ENCODE measurements around the gene EPHA3.

The EPHA3 gene

DNA sequence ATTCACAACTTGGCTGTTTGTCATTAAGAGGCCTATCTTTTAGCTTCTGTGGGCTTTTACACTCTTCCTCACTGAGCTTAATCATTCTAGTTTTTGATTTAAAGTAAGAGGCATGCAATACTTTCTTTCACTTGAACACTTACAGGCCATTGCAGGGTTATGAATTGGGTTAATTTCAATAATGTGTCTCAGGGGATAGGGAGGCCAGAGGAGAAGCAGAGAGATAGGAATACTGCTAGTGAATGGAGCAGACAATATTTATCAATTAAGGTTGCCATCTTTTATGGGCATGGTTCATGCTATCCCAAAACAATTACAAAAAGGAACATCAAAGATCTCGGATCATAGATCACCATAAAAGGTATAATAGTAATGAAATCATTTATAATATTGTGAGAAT lies 189.8 kb downstream of the EPHA3 start:
- DNase-seq (ENCODE audit: low read depth), result no peak
- TF ChIP-seq CTCF (IDR thresholded peaks at IDR 0.05; ENCODE audit: control insufficient read depth, insufficient read depth, low read depth, low read length, missing control alignments), result no peak

DNA sequence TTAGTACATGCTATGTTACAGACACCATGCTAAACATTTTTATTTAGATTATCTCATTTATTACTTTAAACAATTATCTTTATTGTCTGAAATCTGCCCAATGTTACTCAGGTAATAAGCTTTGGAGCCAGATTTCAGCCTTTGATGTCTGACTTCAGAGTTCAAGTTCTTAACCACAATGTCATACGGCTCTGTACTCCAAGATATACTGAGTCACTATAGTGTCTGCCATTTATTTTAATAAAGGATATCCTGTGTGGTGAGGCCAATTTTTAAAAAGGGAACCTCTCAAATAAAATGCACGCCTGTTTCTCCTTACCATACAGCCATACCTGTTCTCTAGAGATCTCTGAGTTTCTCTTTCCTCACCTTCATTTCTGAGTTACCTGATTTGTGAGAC lies 193.1 kb downstream of the EPHA3 start:
- DNase-seq (ENCODE audit: low read depth), result no peak
- TF ChIP-seq CTCF (IDR thresholded peaks at IDR 0.05; ENCODE audit: control insufficient read depth, insufficient read depth, low read depth, low read length, missing control alignments), result no peak
- H3K4me3 ChIP-seq (ENCODE audit: control insufficient read depth, low read depth, low read length), result no peak overlapping the region

More for the DNA sequence above, 189.8 kb downstream of the EPHA3 start:
- H3K4me3 ChIP-seq (ENCODE audit: control insufficient read depth, low read depth, low read length), result no peak overlapping the region

DNA sequence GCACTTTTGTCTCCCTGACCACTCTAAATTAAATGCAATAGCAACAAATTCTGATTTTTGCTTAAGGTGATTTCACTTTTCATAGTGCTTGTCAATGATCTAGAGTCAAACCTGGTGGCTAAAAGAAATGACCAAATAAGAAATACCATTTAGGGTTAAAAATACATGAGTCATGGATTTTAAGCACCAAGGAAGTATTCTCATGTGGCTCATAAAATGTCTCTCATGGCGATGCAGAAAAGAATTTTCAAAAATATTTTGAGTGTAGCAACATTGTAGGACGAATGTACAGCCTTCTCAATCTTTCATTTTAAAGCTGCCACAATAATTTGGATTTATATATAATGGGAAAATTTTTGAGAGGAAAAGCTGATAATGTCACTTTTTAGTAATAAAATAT lies 193.6 kb downstream of the EPHA3 start:
- DNase-seq (ENCODE audit: low read depth), result no peak
- TF ChIP-seq CTCF (IDR thresholded peaks at IDR 0.05; ENCODE audit: control insufficient read depth, insufficient read depth, low read depth, low read length, missing control alignments), result no peak
- H3K4me3 ChIP-seq (ENCODE audit: control insufficient read depth, low read depth, low read length), result no peak overlapping the region

GRCh38 chr3:89303701-89304100 lies 196.3 kb downstream of the EPHA3 start:
- TF ChIP-seq CTCF (IDR thresholded peaks at IDR 0.05; ENCODE audit: control insufficient read depth, insufficient read depth, low read depth, low read length, missing control alignments), result no peak
- DNase-seq (ENCODE audit: low read depth), result no peak
- no peak overlapping the region for H3K4me3 ChIP-seq (ENCODE audit: control insufficient read depth, low read depth, low read length)

DNA sequence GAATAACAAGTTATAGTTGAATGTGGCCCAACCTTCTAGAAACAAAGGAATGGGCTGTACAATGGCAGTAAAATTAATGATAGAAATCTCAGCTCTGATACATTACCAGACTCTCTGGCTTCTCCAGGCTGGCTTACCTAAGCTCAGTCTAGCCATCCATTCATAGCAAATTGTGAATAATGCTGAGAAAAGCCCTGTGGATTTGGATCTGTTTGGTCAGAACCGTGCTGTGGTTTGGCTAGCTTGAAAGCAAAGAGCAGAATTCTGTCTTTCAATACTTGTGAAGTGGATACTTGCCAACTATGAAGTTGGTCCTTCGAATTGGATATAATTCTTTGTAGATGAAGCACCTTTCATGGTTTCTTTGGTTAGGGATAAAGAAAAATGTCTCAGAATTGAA lies 199.1 kb downstream of the EPHA3 start:
- no peak for DNase-seq (ENCODE audit: low read depth)
- H3K4me3 ChIP-seq (ENCODE audit: control insufficient read depth, low read depth, low read length), result no peak overlapping the region
- no peak for TF ChIP-seq CTCF (IDR thresholded peaks at IDR 0.05; ENCODE audit: control insufficient read depth, insufficient read depth, low read depth, low read length, missing control alignments)

DNA sequence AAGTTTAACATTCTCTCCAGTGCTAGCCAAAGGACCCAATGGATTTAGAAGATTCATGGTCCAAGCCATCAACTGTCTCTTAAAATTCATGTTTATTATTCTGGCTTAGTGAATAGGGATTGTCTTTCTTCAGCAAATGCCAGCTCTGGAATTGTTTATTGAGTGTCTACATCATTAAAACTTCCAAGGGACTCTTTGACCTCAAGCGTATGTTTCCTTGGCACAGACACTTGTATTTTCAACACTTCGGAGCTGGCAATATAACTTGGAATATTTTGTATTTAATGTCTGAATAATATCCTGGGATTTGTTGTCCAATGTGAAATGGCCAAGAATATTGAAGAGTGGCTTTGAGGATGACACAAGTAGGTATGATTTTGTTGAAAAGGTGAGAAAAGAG lies 204.2 kb downstream of the EPHA3 start:
- no peak for TF ChIP-seq CTCF (IDR thresholded peaks at IDR 0.05; ENCODE audit: control insufficient read depth, insufficient read depth, low read depth, low read length, missing control alignments)
- H3K4me3 ChIP-seq (ENCODE audit: control insufficient read depth, low read depth, low read length), result no peak overlapping the region
- no peak for DNase-seq (ENCODE audit: low read depth)

DNA sequence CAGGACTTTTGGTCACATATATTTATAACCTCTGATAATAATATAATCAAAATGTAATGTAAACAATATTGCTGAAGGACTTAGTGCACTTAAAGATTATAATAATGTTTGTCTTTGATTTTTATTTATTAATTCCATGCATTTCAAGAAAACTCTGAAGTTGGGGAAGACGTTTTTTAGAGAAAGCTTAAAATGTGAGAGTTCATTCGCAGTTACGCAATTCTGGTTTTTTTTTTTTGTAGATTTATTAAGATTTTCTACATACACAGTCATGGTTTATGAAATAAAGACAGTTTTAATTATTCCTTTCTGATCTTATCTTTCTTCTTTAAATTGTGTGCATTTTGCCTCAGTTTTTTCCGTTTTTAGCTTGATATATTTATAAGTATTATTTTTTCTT lies 204.7 kb downstream of the EPHA3 start:
- no peak overlapping the region for H3K4me3 ChIP-seq (ENCODE audit: control insufficient read depth, low read depth, low read length)
- DNase-seq (ENCODE audit: low read depth), result no peak
- no peak for TF ChIP-seq CTCF (IDR thresholded peaks at IDR 0.05; ENCODE audit: control insufficient read depth, insufficient read depth, low read depth, low read length, missing control alignments)
